Activated T-cell treated with anti-CD3 and anti-CD28 coated beads for 1 hour (primary cell): ENCODE results near the gene RNF217.
"Not testable (repeated sequence)": the region's sequence is repeated elsewhere in the genome, so short reads cannot be mapped to it uniquely, and the experiment has no call there.

Experiments
- DNase-seq: peaks from one replicate; pipeline ENCODE4 v3.0.0-alpha.2; 2020; ENCODE audit warnings: low read depth

RNF217 gene

GRCh38 chr6:125015152-125015551 is 52.9 kb downstream of the RNF217 start:
- DNase-seq, result no peak

- no peak for DNase-seq
Measured at GRCh38 chr6:125018136-125018535, 55.9 kb downstream of the RNF217 start.

GRCh38 chr6:125019281-125019680 is 57.0 kb downstream of the RNF217 start:
- DNase-seq, result no peak

- no peak for DNase-seq
Measured at GRCh38 chr6:125019918-125020317, 57.7 kb downstream of the RNF217 start.

GRCh38 chr6:125020385-125020784 is 58.1 kb downstream of the RNF217 start:
- DNase-seq, result no peak

- DNase-seq, result no peak
Measured at GRCh38 chr6:125022391-125022989, 60.3 kb downstream of the RNF217 start.

- DNase-seq, result no peak
Measured at GRCh38 chr6:125025164-125025854, 63.1 kb downstream of the RNF217 start.

- no peak for DNase-seq
Measured at GRCh38 chr6:125027287-125027686, 65.0 kb downstream of the RNF217 start.

GRCh38 chr6:125030969-125031368 is 68.7 kb downstream of the RNF217 start:
- no peak for DNase-seq

GRCh38 chr6:125031385-125031784 is 69.1 kb downstream of the RNF217 start:
- no peak for DNase-seq

GRCh38 chr6:125034929-125035328 is 72.7 kb downstream of the RNF217 start:
- DNase-seq, result not testable (repeated sequence)

GRCh38 chr6:125036486-125036885 is 74.2 kb downstream of the RNF217 start:
- not testable (repeated sequence) for DNase-seq

GRCh38 chr6:125037827-125038226 is 75.6 kb downstream of the RNF217 start:
- no peak for DNase-seq

GRCh38 chr6:125038925-125039324 is 76.7 kb downstream of the RNF217 start:
- DNase-seq, result no peak

GRCh38 chr6:125041740-125042459 is 79.7 kb downstream of the RNF217 start:
- no peak for DNase-seq

GRCh38 chr6:125044066-125044465 is 81.8 kb downstream of the RNF217 start:
- no peak for DNase-seq

- no peak for DNase-seq
Measured at GRCh38 chr6:125044667-125045066, 82.4 kb downstream of the RNF217 start.

- DNase-seq, result no peak
Measured at GRCh38 chr6:125046107-125046925, 84.1 kb downstream of the RNF217 start.

- no peak for DNase-seq
Measured at GRCh38 chr6:125048274-125048673, 86.0 kb downstream of the RNF217 start.

GRCh38 chr6:125050663-125051318 is 88.6 kb downstream of the RNF217 start:
- no peak for DNase-seq

- no peak for DNase-seq
Measured at GRCh38 chr6:125053809-125054208, 91.6 kb downstream of the RNF217 start.

GRCh38 chr6:125054331-125054730 is 92.1 kb downstream of the RNF217 start:
- DNase-seq, result no peak
